Measurements from ENCODE around the gene GSTP1. TPM values are rescaled to one million over a fixed set of nuclear protein-coding genes. Genes with fewer than 3 reads are reported as not detected.
"Not testable (repeated sequence)": the region's sequence is repeated elsewhere in the genome, so short reads cannot be mapped to it uniquely, and the experiment has no call there.

GSTP1 gene
- total RNA-seq, 1 experiment from 2014 or later: 893 TPM

- RAD21 ChIA-PET (ENCODE audit: low non-redundant PET in 1 of 2, low total read pairs in 2 of 2, uncharacterized antibody in 2 of 2, unreplicated experiment in 2 of 2); POLR2A ChIA-PET: not testable (repeated sequence)
Observed at GRCh38 chr11:67588899-67589415, 5.3 kb downstream of the GSTP1 start.

GRCh38 chr11:67592880-67593564 is 9.4 kb downstream of the GSTP1 start:
- POLR2A ChIA-PET: interaction anchor here (1.6 kb wide), 1 partner anchor 10 kb away, joined by 5 read pairs; the partner anchor contains the start of gene GSTP1
- TF ChIP-seq EZH2 (IDR thresholded peaks at IDR 0.05): no peak
- TF ChIP-seq MAX (IDR thresholded peaks at IDR 0.05): no peak
- no peak for TF ChIP-seq JUND (IDR thresholded peaks at IDR 0.05)
- no peak for TF ChIP-seq TCF7L2 (IDR thresholded peaks at IDR 0.05; ENCODE audit: borderline replicate concordance, extremely low read depth, insufficient read depth, insufficient read length)
- no peak for TF ChIP-seq ATF3 (IDR thresholded peaks at IDR 0.05)
- no peak for TF ChIP-seq ELF1 (IDR thresholded peaks at IDR 0.05; ENCODE audit: borderline replicate concordance, low read depth)
- TF ChIP-seq CEBPB (IDR thresholded peaks at IDR 0.05; ENCODE audit: low read depth): no peak
- TF ChIP-seq YY1 (IDR thresholded peaks at IDR 0.05; ENCODE audit: extremely low read depth, insufficient replicate concordance, low read depth, low read length): no peak
- TF ChIP-seq SIN3A (IDR thresholded peaks at IDR 0.05; ENCODE audit: low read depth): no peak
- TF ChIP-seq FOSL1 (IDR thresholded peaks at IDR 0.05; ENCODE audit: low read depth): no peak
- no peaks in the 10 kb centered on the region; a peak in 1 of 4 replicates for H3K36me3 ChIP-seq (ENCODE audit: control insufficient read depth in 1 of 2, insufficient read depth in 2 of 2, low read length in 2 of 2)
- no peak for ATAC-seq
- intact Hi-C loops (cut with micrococcal nuclease): no loop called here
- RAD21 ChIA-PET (ENCODE audit: low non-redundant PET in 1 of 2, low total read pairs in 2 of 2, uncharacterized antibody in 2 of 2, unreplicated experiment in 2 of 2): no interaction called here
- no peaks in the 10 kb centered on the region for H3K9me2 ChIP-seq (ENCODE audit: insufficient read depth)
- H2AFZ ChIP-seq (ENCODE audit: low read depth, low read length, poor library complexity, severe bottlenecking): no peak overlapping the region
- no peaks in the 10 kb centered on the region for H3K4me1 ChIP-seq (ENCODE audit: control insufficient read depth in 1 of 2, insufficient read depth in 2 of 2, low read length in 2 of 2)
- H3K9ac ChIP-seq (ENCODE audit: low read length): no peak overlapping the region
- CTCF ChIA-PET: interaction anchor here (1.3 kb wide), 1 partner anchor 9 kb away, joined by 6 read pairs; the partner anchor contains the start of gene GSTP1
- H3K4me3 ChIP-seq (replicated peaks in 1 of 2; ENCODE audit: low read depth in 1 of 2, low read length in 2 of 2): no peak overlapping the region
- no TSS peak for BruUV-seq (replicated peaks)
- no peaks in the 10 kb centered on the region for H3K9me3 ChIP-seq (ENCODE audit: control insufficient read depth in 1 of 2, insufficient read depth in 1 of 2, low read depth in 1 of 2, low read length in 2 of 2)
- H3K4me2 ChIP-seq (ENCODE audit: low read length): no peak overlapping the region
- DNase-seq (ENCODE audit: low read depth, low spot score): no peak
- H4K20me1 ChIP-seq (ENCODE audit: insufficient read depth): no peaks in the 10 kb centered on the region
- H3K27ac ChIP-seq (ENCODE audit: low read depth, low read length): no peak overlapping the region
- H3K27me3 ChIP-seq (ENCODE audit: insufficient read depth, low read length): no peaks in the 10 kb centered on the region
- H3K79me2 ChIP-seq (ENCODE audit: insufficient read depth, low read length): no peaks in the 10 kb centered on the region

More at GRCh38 chr11:67588899-67589415, 5.3 kb downstream of the GSTP1 start:
- H2AFZ ChIP-seq (ENCODE audit: low read depth, low read length, poor library complexity, severe bottlenecking); H3K9me3 ChIP-seq (ENCODE audit: control insufficient read depth in 1 of 2, insufficient read depth in 1 of 2, low read depth in 1 of 2, low read length in 2 of 2); H4K20me1 ChIP-seq (ENCODE audit: insufficient read depth); H3K9me2 ChIP-seq (ENCODE audit: insufficient read depth); ATAC-seq; intact Hi-C loops (cut with micrococcal nuclease); DNase-seq (ENCODE audit: low read depth, low spot score); H3K27me3 ChIP-seq (ENCODE audit: insufficient read depth, low read length); H3K4me3 ChIP-seq (replicated peaks in 1 of 2; ENCODE audit: low read depth in 1 of 2, low read length in 2 of 2); H3K9ac ChIP-seq (ENCODE audit: low read length); BruUV-seq (replicated peaks); H3K27ac ChIP-seq (ENCODE audit: low read depth, low read length); H3K4me2 ChIP-seq (ENCODE audit: low read length); CTCF ChIA-PET: not testable (repeated sequence)
- peaks cover 6 to 12% of the 10 kb centered on the region in 2 experiments; a peak in 3 of 4 replicates for H3K4me1 ChIP-seq (ENCODE audit: control insufficient read depth in 1 of 2, insufficient read depth in 2 of 2, low read length in 2 of 2)
- peaks cover 20% of the 10 kb centered on the region for H3K79me2 ChIP-seq (ENCODE audit: insufficient read depth, low read length)
- H3K36me3 ChIP-seq (ENCODE audit: control insufficient read depth in 1 of 2, insufficient read depth in 2 of 2, low read length in 2 of 2): peaks cover 7 to 19% of the 10 kb centered on the region in 2 experiments; a peak in 3 of 4 replicates

Measured in HCT116 (cell line).